ENCODE results near the gene LONRF2.

DNA sequence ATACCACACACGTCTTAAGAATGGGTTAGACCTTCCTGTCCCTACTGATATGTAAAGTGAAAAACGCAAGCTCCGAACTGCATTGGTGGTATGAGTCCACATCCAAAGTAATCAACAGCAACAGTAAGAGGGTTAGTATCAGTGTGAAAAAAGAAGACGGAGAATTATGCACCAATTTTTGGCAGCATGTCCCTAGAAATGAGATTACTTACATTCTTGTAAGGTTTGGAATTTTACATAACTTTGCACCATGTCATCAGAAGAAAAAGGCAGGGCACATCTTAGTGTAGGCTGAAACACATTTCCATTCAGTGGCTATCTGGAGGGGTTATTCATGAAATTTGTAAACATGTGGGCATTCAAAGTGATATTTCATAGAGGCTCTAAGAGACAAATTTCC, 88.2 kb downstream of the LONRF2 start:
- no peak for TF ChIP-seq PHF21A (CRISPR knock-in tag; IDR thresholded peaks at IDR 0.05)
- no peak for TF ChIP-seq GTF2F1 (IDR thresholded peaks at IDR 0.05; ENCODE audit: low read length)
- no peak for TF ChIP-seq REST (IDR thresholded peaks at IDR 0.05; ENCODE audit: borderline replicate concordance in 1 of 2, low read depth in 1 of 2, low read length in 2 of 2)
- no peak for TF ChIP-seq CBX2 (IDR thresholded peaks at IDR 0.05; ENCODE audit: low read depth, low read length)
- no peak for TF ChIP-seq CBX2 (CRISPR knock-in tag; IDR thresholded peaks at IDR 0.05; ENCODE audit: low read depth)
- TF ChIP-seq SIN3A (IDR thresholded peaks at IDR 0.05; ENCODE audit: borderline replicate concordance, low read depth, low read length): no peak
- TF ChIP-seq ZBTB20 (CRISPR knock-in tag; IDR thresholded peaks at IDR 0.05; ENCODE audit: borderline replicate concordance, low read depth): no peak
- TF ChIP-seq TSC22D2 (CRISPR knock-in tag; IDR thresholded peaks at IDR 0.05; ENCODE audit: borderline replicate concordance): no peak
- no peak for TF ChIP-seq RAD21 (CRISPR knock-in tag; IDR thresholded peaks at IDR 0.05)
- no peak for TF ChIP-seq ZNF331 (CRISPR knock-in tag; IDR thresholded peaks at IDR 0.05)
